ENCODE measurements around the gene ID3.
A peak's percentile ranks its signal among the peaks of the same experiment; 100 is the strongest.

The ID3 gene

DNA sequence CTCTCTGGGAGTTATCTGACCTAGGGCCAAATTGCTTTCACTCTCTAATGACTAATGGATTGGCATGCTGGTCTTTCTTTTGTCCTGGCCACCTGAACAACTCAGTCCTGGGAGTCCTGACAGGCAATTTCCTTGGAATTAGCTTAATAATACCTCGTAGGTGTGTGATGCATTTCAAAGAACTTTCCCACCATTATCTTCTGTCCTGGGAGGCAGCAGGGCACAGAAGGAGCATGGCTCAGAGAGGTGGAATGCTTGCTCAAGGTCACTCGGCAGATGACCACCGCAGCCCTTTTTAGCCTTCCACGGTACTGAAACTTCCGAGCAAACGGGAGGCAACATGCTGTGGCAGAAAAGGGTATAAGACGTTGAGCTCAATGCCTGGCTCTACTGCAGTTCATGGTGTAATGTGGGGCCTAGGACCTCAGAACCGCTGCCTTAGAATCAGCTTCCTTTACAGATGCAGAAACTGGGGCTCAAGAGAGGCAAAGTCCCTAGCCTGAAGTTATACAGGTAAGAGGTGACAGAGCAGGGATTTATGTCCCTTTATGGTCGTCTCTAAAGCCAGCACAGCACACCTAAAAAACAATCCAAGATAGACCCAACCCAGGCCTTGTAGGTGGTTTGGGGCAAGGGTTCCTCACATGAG is 3.2 kb downstream of the ID3 start:
- peak overlapping the region; percentile 99 for H3K27ac ChIP-seq (ENCODE audit: low read length)
- H3K4me3 ChIP-seq (ENCODE audit: low read length in 2 of 2) = peak overlapping the region in 1 of 2 donors; percentile 95
- H3K9ac ChIP-seq (ENCODE audit: low read length in 2 of 2) = peak overlapping the region in 1 of 2 donors; percentile 76
- H3K36me3 ChIP-seq (ENCODE audit: control insufficient read depth in 2 of 2, insufficient read depth in 2 of 2, low read length in 2 of 2) = no peaks in the 10 kb centered on the region
- no peaks in the 10 kb centered on the region for H3K9me3 ChIP-seq (ENCODE audit: control insufficient read depth in 2 of 2, low read length in 2 of 2)
- no peaks in the 10 kb centered on the region for H3K27me3 ChIP-seq (ENCODE audit: control insufficient read depth in 1 of 2, insufficient read depth in 2 of 2, low read length in 2 of 2)
- H3K4me1 ChIP-seq (ENCODE audit: control insufficient read depth, insufficient read depth, low read length) = peaks cover 69% of the 10 kb centered on the region

GRCh38 chr1:23555270-23555985 is 3.9 kb downstream of the ID3 start:
- Histone ChIP-seq H3K4me3 (ENCODE audit: low read length in 2 of 2) (peak overlapping the region; percentile 48 to 95), H3K27me3 (ENCODE audit: control insufficient read depth in 1 of 2, insufficient read depth in 2 of 2, low read length in 2 of 2) (no peaks in the 10 kb centered on the region), H3K9me3 (ENCODE audit: control insufficient read depth in 2 of 2, low read length in 2 of 2) (no peaks in the 10 kb centered on the region), H3K9ac (ENCODE audit: low read length in 2 of 2) (peak overlapping the region; percentile 54 to 76), H3K4me1 (ENCODE audit: control insufficient read depth, insufficient read depth, low read length) (peaks cover 62% of the 10 kb centered on the region), H3K27ac (ENCODE audit: low read length) (peak overlapping the region; percentile 99), H3K36me3 (ENCODE audit: control insufficient read depth in 2 of 2, insufficient read depth in 2 of 2, low read length in 2 of 2) (no peaks in the 10 kb centered on the region)

DNA sequence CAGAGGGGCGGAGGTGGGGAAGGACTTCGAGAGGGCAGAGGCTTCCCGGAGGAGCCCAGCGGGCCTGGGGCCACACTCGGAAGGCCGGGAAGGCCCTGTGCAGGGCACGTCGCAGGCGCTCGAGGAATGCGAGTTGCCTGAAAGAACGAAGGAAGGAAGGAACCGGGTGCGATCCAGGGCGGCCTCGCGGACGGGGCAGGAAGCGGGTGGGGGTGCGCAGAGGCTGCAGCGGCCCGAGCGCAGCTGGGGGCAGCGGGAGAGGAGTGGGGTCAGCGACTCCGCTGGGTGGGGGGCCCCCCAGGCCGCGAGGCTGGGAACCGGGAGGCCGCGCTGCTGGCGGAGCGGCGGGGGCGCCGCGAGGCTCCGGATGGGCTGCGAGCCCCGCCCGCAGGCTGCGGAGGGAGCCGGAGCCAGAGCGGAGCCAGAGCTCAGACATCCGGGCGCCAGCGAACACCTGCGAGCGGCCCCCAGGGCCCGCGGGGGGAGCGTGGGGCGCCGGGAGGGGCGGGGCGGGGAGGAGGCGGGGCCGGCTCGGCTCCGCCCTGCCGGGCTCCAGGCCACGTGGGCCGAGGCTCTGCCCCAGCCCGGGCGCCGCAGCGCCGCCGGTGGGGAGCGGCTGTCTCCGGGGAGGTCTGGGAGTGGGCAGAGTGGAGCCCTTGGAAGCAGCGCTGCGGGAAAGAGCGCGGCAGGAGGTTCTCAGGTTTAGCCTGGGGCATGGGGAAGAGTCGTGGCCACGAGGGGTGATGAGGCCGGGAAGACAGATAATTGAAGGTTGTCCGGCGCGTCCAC is 4.6 kb downstream of the ID3 start:
- Histone ChIP-seq H3K27ac (ENCODE audit: low read length) (peak overlapping the region; percentile 99), H3K9me3 (ENCODE audit: control insufficient read depth in 2 of 2, low read length in 2 of 2) (no peaks in the 10 kb centered on the region), H3K27me3 (ENCODE audit: control insufficient read depth in 1 of 2, insufficient read depth in 2 of 2, low read length in 2 of 2) (no peaks in the 10 kb centered on the region), H3K4me3 (ENCODE audit: low read length in 2 of 2) (peak overlapping the region; percentile 48 to 95), H3K4me1 (ENCODE audit: control insufficient read depth, insufficient read depth, low read length) (peaks cover 54% of the 10 kb centered on the region), H3K36me3 (ENCODE audit: control insufficient read depth in 2 of 2, insufficient read depth in 2 of 2, low read length in 2 of 2) (no peaks in the 10 kb centered on the region), H3K9ac (ENCODE audit: low read length in 2 of 2) (peak overlapping the region; percentile 68 to 79)

DNA sequence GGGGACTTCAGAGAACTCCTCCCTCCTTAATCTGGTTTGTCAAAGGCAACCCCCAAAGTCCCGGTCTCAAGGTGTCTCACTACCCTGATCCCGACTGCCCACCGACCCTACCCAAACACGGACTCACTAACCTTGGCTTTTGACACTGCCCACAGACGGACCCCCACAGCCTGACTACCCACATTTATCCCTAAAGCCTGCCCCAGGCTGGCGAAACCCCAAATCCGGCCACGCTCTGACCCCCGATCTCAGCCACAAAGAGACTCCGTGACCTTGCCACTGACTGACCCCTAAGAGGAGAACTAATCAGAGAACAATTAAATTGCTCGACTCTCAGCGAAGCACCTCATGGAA is 5.2 kb downstream of the ID3 start:
- H3K27ac ChIP-seq (ENCODE audit: low read length) = peak overlapping the region; percentile 89
- no peaks in the 10 kb centered on the region for H3K9me3 ChIP-seq (ENCODE audit: control insufficient read depth in 2 of 2, low read length in 2 of 2)
- peaks cover 51% of the 10 kb centered on the region for H3K4me1 ChIP-seq (ENCODE audit: control insufficient read depth, insufficient read depth, low read length)
- no peaks in the 10 kb centered on the region for H3K27me3 ChIP-seq (ENCODE audit: control insufficient read depth in 1 of 2, insufficient read depth in 2 of 2, low read length in 2 of 2)
- no peaks in the 10 kb centered on the region for H3K36me3 ChIP-seq (ENCODE audit: control insufficient read depth in 2 of 2, insufficient read depth in 2 of 2, low read length in 2 of 2)
- peak overlapping the region; percentile 47 to 95 for H3K4me3 ChIP-seq (ENCODE audit: low read length in 2 of 2)
- peak overlapping the region; percentile 68 to 79 for H3K9ac ChIP-seq (ENCODE audit: low read length in 2 of 2)

DNA sequence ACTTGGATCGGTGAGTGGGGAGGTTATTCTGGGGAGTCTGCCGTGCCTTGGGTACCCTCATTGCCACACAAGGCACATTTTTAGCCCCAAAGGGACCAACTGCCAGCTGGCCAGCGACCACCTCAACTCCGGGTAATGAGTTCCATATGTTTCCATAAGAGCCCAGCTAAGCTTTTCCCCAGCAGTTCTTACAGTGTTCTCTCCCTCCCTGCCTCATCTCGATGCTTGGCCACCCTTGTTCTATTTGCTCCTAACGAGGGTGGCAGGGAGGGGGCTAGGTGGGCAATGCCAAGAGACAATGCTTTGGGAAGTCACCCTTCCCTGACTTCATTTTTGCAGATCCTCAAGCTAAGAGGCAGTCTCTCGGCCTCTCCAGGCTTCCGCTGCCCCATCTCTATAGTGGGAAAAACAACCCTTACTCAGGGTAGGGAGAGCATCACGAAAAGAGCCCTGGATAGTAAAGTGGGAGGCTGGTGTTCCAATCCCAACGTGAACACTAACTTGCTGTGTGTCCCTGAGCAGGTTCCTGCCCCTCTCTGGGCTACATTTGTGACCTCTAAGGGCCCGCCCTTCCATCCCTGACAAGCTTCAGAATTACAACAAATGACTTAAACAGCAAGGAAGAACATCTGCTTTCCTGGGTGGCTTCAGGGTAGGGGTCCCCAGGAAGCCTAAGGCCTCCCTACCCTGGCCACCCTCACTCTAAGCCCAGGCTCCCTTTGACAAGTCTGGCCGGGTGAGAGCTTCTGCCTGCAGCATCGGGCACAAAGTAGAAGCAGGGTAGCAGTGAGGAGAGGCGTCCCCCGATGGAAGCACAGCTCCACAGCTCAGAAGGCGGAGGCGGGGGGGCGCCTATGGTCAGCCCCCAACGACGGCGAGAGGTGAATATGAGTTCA is 5.8 kb downstream of the ID3 start:
- Histone ChIP-seq H3K9ac (ENCODE audit: low read length in 2 of 2) (peak overlapping the region in 1 of 2 donors; percentile 79), H3K36me3 (ENCODE audit: control insufficient read depth in 2 of 2, insufficient read depth in 2 of 2, low read length in 2 of 2) (no peaks in the 10 kb centered on the region), H3K9me3 (ENCODE audit: control insufficient read depth in 2 of 2, low read length in 2 of 2) (no peaks in the 10 kb centered on the region), H3K4me3 (ENCODE audit: low read length in 2 of 2) (peak overlapping the region in 1 of 2 donors; percentile 95), H3K27me3 (ENCODE audit: control insufficient read depth in 1 of 2, insufficient read depth in 2 of 2, low read length in 2 of 2) (no peaks in the 10 kb centered on the region), H3K4me1 (ENCODE audit: control insufficient read depth, insufficient read depth, low read length) (peaks cover 45% of the 10 kb centered on the region), H3K27ac (ENCODE audit: low read length) (peak overlapping the region; percentile 89)

DNA sequence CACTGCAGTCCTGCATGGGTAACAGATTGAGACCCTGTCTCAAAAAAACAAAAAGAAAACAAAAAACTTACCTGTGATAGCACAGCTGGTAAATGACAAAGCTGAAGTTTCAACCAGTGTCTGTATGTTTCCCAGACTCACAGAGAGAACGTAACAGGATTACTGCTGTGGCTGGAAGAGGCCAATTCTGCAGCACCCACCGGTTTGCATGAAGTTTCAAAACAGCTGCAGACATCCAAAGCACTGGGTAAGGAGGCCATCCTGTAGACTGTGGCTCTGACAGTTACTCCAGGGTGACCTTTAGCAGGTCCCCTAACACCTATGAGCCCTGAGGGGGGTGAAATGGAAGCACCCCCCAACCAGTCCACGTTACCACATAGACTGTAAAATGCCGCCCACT is 7.5 kb downstream of the ID3 start:
- Histone ChIP-seq H3K36me3 (ENCODE audit: control insufficient read depth in 2 of 2, insufficient read depth in 2 of 2, low read length in 2 of 2) (no peaks in the 10 kb centered on the region), H3K4me3 (ENCODE audit: low read length in 2 of 2) (no peak overlapping the region), H3K27ac (ENCODE audit: low read length) (no peak overlapping the region), H3K4me1 (ENCODE audit: control insufficient read depth, insufficient read depth, low read length) (peaks cover 31% of the 10 kb centered on the region), H3K27me3 (ENCODE audit: control insufficient read depth in 1 of 2, insufficient read depth in 2 of 2, low read length in 2 of 2) (no peaks in the 10 kb centered on the region), H3K9me3 (ENCODE audit: control insufficient read depth in 2 of 2, low read length in 2 of 2) (no peaks in the 10 kb centered on the region), H3K9ac (ENCODE audit: low read length in 2 of 2) (no peak overlapping the region)

GRCh38 chr1:23548704-23549143 is 10.6 kb downstream of the ID3 start:
- Histone ChIP-seq H3K4me1 (ENCODE audit: control insufficient read depth, insufficient read depth, low read length) (peaks cover 13% of the 10 kb centered on the region), H3K27ac (ENCODE audit: low read length) (no peak overlapping the region)

GRCh38 chr1:23546897-23547584 is 12.3 kb downstream of the ID3 start:
- Histone ChIP-seq H3K9ac (ENCODE audit: low read length in 2 of 2) (no peak overlapping the region), H3K9me3 (ENCODE audit: control insufficient read depth in 2 of 2, low read length in 2 of 2) (no peaks in the 10 kb centered on the region), H3K27me3 (ENCODE audit: control insufficient read depth in 1 of 2, insufficient read depth in 2 of 2, low read length in 2 of 2) (no peaks in the 10 kb centered on the region), H3K27ac (ENCODE audit: low read length) (no peak overlapping the region), H3K36me3 (ENCODE audit: control insufficient read depth in 2 of 2, insufficient read depth in 2 of 2, low read length in 2 of 2) (no peaks in the 10 kb centered on the region), H3K4me3 (ENCODE audit: low read length in 2 of 2) (no peak overlapping the region), H3K4me1 (ENCODE audit: control insufficient read depth, insufficient read depth, low read length) (peaks cover 11% of the 10 kb centered on the region)

More at GRCh38 chr1:23548704-23549143, 10.6 kb downstream of the ID3 start:
- H3K9ac ChIP-seq (ENCODE audit: low read length in 2 of 2) = no peak overlapping the region
- no peaks in the 10 kb centered on the region for H3K36me3 ChIP-seq (ENCODE audit: control insufficient read depth in 2 of 2, insufficient read depth in 2 of 2, low read length in 2 of 2)
- no peaks in the 10 kb centered on the region for H3K9me3 ChIP-seq (ENCODE audit: control insufficient read depth in 2 of 2, low read length in 2 of 2)
- no peak overlapping the region for H3K4me3 ChIP-seq (ENCODE audit: low read length in 2 of 2)
- no peaks in the 10 kb centered on the region for H3K27me3 ChIP-seq (ENCODE audit: control insufficient read depth in 1 of 2, insufficient read depth in 2 of 2, low read length in 2 of 2)

DNA sequence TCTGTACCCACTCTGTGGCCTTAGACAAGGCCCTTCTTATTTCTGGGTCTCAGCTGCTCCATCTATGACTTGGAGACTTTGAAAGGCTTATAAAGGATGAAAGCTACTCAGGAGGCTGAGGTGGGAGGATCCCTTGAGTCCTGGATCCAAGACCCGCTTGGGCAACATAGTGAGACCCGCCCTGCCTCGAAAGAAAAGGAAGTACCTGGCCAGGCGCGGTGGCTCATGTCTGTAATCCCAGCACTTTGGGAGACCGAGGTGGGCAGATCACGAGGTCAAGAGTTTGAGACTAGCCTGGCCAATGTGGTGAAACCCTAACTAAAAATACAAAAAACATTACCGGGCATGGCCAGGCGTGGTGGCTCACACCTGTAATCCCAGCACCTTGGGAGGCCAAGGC is 13.4 kb downstream of the ID3 start:
- Histone ChIP-seq H3K4me3 (ENCODE audit: low read length in 2 of 2) (no peak overlapping the region), H3K27ac (ENCODE audit: low read length) (no peak overlapping the region), H3K4me1 (ENCODE audit: control insufficient read depth, insufficient read depth, low read length) (peaks cover 11% of the 10 kb centered on the region), H3K27me3 (ENCODE audit: control insufficient read depth in 1 of 2, insufficient read depth in 2 of 2, low read length in 2 of 2) (no peaks in the 10 kb centered on the region), H3K36me3 (ENCODE audit: control insufficient read depth in 2 of 2, insufficient read depth in 2 of 2, low read length in 2 of 2) (no peaks in the 10 kb centered on the region), H3K9me3 (ENCODE audit: control insufficient read depth in 2 of 2, low read length in 2 of 2) (no peaks in the 10 kb centered on the region), H3K9ac (ENCODE audit: low read length in 2 of 2) (no peak overlapping the region)
